HG03354 (cell line): ENCODE results near the gene RSPH10B.
A peak's percentile ranks its signal among the peaks of the same experiment; 100 is the strongest.
"Not testable (repeated sequence)": the region's sequence is repeated elsewhere in the genome, so short reads cannot be mapped to it uniquely, and the experiment has no call there.

Experiments
- ATAC-seq: cut with Tn5 transposase; IDR thresholded peaks from one replicate; pipeline ENCODE4 v1.9.1; 2021; ENCODE audit warnings: mild to moderate bottlenecking; ENCODE audit not compliant: unreplicated experiment, poor library complexity, severe bottlenecking

Gene RSPH10B

DNA sequence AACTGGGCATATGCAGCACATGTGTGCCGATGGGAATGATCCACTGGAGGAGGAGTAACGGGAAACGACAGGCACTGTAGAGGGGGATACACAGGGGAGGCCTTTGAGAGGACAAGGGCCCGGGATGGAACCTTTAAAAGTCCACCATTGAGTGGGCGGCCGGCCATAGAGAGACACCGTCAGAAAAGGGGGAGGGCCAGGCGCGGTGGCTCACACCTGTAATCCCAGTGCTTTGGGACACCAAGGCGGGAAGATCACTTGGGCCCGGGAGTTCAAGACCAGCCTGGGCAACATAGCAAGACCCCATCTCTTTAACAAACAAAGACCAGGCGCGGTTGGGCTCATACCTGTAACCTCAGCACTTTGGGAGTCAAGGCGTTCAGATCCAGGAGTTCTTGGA, 39.2 kb downstream of the RSPH10B start:
- not testable (repeated sequence) for ATAC-seq

DNA sequence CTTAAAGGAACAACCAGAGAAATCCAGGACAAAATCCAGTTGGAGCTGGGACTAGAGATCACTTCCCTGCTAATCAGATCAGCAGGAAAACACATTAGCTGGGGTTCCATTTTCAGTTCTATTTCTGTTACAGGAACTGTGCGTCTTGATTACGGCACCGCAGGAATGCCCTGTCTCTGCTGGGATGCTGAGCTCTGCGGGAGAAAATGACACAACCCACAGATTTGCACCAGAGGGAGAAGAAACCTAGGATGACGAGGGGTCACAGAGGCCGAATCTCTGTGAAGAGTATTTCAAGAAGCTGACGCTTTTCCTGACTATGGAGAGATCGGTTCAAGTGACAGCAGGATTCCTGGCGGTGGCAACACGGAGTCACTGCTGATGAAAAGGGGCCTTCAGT, 40.2 kb downstream of the RSPH10B start:
- not testable (repeated sequence) for ATAC-seq

DNA sequence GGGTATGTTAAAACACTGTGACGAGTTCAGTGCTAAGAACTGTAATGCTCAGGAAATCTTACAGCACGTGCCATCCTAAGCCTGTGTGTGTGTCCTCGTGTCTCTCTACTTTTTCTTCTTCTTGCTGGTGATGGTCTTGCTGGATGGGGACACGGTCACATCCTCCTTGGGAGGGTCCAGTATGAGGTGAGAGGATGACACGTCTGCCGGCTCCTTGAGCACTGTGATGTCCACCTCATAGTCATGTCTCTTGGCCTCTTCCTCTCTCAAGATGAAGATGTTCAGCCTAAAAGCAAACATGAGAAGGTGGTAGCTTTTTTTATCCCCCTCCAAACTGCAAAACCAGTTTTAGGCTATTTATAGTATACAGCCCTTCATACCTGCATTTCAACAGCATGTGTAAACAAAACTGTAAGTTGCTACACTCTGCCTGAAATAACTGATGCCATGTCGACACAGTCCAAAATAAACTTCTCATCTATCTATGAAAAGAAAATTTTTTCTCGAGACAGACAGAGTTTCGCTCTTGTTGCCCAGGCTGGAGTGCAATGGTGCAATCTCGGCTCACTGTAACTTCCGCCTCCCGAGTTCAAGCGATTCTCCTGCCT, 44.1 kb downstream of the RSPH10B start:
- ATAC-seq, result not testable (repeated sequence)

DNA sequence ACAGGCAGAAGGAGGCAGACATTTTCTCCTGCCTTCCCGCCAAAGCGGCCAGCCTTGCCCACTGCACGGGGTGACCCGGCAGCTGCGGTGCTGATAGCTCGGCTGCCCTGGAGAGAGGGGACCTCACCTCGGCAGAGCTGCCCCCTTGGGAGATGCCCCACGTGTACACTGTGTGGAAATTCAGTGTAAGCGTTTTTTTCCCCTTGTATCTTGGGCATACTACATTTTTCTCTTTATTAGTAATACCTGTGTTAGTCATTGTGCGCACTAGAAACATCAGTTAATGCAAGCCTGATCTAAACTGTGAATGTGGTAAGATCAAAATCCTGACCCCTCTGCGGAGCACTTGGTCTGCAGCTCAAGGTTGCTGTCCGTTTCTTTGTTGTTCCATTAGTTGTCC, 45.9 kb downstream of the RSPH10B start:
- ATAC-seq, result not testable (repeated sequence)

DNA sequence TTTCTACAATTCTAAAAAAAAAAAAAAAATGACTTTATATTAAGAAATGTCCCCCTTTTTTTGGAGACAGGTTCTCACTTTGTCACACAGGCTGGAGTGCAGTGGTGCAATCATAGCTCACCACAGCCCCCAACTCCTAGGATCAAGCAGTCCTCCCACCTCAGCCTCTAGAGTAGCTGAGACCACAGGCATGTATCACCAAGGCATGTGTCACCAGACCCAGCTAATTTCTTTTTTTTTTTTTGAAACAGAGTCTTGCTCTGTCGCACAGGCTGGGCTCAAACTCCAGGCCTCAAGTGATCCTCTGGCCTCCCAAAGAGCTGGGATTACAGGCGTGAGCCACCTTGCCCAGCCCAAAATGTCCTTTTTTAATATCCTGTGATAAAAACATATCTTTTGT, 46.3 kb downstream of the RSPH10B start:
- not testable (repeated sequence) for ATAC-seq

DNA sequence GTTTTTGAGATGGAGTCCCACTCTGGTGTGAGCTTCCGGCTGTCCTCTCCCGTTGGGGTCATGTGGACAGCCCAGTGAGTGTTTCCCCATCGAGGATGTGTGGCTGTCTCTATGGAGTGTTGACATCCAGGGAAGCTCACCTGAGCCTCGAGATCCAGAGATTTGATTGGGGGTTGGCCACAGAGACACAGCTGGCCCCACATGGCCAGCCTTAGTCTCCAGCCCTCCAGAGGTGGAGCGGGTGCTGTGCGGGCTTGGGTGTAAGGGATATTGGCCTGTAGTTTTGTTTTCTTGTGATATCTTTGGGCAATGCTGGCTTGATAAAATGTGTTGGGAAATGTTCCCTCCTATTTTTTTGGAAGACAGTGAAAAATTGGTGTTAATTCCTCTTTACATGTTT, 54.0 kb downstream of the RSPH10B start:
- not testable (repeated sequence) for ATAC-seq

DNA sequence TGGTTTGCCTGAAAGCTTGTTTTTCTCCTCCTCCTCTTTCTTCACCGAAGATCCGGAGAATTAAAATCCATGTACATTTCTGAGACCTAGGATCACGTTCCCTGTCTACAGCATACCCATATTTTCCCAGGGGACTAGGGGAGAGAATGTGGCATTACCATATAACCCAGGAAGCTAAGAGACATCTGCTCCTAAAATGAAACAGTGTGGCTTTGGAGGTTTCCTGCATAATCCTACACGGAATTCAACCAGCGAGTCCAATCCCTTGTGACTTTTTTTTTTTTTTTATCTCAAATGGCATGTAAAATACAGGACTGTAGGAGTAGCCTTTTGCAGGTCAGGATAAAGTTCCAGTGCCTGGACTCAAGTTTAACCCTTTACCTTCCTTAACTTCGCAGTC, 61.7 kb downstream of the RSPH10B start:
- ATAC-seq, result not testable (repeated sequence)

DNA sequence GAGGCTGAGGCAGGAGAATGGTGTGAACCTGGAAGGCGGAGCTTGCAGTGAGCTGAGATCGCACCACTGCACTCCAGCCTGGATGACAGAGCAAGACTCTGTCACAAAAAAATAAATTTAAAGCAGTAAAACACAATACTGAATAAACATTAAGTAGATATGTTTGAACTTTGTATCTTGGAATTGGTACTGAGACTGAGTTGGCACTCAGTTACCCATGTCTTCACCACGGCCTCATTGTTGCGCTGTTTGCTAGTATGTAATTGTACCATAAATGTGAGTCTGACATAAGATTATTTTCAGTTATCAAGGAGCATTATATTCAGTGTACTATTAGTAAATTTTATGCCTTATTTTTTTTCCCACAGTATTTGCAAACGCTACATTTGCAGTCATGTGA, 65.8 kb downstream of the RSPH10B start:
- not testable (repeated sequence) for ATAC-seq

DNA sequence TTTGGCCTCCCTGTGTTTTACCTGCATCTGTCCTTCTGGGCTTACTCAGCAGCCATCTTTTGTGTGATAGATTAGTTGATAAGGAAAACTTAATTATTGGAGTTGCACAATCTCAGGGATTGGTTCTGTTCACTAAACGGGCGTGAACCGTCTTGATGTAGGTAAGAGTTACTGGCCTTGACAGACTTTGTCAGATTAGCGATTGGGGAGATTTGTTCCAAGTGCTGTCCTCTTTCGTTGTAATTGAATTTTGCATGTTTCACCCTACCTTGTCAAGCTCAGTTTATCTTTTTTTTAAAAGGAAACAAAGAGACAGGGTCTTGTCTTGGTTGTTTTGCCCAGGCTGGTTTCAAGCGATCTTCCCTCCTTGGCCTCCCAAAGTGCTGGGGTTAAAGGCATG, 67.5 kb downstream of the RSPH10B start:
- not testable (repeated sequence) for ATAC-seq

DNA sequence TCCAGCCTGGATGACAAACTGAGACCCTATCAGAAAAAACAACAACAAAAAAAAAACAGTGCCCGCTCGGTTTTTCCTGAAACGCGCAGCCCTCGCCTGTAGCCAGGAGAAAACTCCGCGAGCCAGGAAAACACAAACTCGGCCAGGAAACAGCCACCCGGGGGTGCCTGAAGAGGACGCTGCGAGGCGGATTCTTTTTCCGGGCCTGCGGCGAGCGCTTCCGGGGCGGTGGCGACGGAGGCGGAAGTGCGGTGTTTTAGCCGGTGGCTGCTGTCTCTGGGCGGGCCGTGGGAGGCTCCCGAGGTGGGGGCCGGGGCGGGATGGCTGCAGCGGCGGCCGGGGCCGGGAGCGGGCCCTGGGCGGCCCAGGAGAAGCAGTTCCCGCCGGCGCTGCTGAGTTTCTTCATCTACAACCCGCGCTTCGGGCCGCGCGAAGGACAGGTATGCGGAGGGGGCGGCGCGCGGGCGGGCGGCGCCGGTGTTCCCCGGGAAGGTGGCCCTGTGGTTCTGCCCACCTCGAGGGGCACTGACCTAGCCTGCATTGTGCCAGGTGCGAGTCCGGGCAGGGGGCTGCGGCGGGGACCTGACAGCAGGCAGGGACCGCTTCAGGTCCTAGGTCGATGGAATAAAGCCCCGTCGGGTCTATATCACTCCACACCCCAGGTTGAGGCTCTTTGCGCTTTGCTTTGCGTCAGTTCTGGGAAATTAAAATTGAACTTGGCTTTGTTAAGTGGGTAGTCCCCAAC, 71.8 kb downstream of the RSPH10B start, which contains the start of gene CCZ1:
Gene CCZ1 (plus strand): TSS at position 254 of the 745 bp plus-strand sequence. CDS start 67 bp downstream, at position 321.
- peak; percentile 96 for ATAC-seq

DNA sequence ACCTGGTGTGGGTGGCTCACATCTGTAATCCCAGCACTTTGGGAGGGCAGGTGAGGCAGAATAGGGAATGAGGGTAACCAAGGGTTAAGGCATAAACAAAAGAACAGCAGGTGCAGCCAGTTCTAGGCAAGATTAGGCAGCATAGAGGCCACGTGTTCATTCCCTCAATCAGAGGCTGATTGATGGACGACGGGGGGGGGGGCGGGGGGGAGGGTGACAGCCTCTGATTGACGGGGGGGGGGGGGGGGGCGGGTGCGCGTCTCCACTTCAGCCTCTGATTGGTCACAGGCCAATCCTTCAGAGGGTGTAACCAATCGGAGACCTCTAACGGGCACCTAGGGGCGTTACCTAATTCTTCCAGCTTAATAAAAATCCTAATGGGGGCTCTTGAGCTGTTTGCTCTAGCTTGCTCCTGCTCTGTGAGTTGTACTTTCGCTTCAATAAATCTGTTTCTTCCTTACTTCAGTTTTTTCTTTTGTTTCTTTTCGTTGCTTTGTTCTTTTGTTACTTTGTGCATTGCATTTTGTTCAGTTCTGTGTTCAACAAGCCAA, 73.0 kb downstream of the RSPH10B start:
- ATAC-seq, result not testable (repeated sequence)

DNA sequence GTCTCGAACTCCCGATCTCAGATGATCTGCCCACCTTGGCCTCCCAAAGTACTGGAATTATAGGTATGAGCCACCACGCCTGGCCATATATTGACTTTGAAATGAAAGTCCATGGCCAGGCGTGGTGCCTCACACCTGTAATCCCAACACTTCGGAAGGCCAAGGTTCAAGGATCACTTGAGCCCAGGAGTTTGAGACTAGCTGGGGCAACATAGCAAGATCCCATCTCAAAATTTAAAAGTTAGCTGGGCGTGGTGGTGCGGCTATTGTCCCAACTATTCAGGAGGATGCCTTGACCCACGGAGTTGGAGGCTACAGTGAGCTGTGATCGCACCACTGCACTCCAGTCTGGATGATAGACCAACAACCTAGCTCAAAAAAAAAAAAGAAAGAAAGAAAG, 78.0 kb downstream of the RSPH10B start:
- ATAC-seq, result no peak

DNA sequence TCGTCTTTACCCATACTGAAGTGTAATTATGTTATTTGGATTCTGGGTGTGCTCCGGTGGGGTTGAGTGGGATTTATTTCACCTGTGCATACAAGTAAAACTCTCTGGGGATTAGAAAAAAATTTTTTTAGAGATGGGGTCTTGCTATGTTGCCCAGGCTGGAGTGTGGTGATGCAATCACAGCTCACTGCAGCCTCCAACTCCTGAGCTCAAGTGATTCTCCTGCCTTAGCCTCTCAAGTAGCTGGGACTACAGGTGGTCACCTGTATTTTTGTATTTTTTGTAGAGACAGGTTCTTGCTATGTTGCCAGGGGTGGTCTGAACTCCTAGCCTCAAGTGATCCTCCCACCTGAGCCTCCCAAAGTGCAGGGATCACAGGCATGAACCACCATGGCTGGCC, 80.2 kb downstream of the RSPH10B start:
- ATAC-seq, result not testable (repeated sequence)

DNA sequence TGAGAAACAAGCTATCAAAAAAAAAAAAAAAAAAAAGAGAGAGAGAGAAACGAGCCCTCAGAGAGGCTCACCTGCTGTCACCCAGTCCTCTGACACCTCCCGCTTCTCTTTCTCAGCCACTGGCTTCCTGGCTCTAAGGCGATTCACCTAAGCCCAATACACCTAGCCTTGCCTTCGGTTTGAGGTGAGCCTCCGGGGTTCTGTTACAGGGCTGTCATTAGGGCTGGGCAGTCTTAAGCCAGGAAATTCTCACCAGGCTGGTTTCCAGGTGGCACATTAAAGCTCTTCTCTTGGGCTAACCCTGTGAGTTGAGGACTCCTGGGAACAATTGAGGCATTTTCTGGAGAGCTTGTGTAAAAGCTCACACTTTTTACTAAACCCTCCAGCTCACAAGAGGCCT, 82.5 kb downstream of the RSPH10B start:
- ATAC-seq, result not testable (repeated sequence)

DNA sequence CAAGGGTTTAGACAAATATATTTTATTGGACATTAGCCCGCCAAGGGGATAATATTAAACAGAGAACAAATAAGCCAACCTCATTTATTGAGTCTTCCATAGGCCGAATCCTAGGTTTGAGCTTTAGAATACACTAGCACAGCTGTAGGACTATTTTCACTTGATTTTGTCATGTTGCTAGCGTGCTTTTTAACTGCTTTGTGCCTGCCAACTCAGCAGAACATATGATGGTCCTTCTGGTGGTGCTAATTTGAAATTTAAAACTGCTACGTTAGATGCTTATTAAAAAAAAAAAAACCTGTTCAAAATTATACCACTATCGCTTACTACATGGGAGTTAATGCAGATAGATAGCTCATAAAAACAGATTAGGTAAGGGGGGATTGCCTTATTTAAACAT, 86.1 kb downstream of the RSPH10B start:
- not testable (repeated sequence) for ATAC-seq

DNA sequence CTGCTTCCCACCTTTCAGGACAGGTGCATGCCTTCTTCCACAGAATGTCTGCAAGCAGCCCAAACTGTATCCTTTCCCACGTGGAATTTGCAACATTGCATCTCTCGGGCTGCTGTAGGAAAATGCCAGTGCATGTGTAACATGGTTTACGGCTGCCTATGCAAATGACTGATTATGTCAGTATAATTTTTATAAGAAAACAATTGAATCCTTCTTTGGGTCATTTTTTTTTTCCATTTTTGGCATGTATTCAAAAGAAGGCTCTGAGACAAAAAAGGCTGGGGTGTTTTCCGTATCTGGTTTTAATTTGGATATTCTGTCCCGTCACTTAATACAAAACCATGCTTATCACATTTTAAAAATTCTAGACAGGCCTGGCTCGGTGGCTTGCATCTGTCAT, 90.4 kb downstream of the RSPH10B start:
- ATAC-seq, result not testable (repeated sequence)

DNA sequence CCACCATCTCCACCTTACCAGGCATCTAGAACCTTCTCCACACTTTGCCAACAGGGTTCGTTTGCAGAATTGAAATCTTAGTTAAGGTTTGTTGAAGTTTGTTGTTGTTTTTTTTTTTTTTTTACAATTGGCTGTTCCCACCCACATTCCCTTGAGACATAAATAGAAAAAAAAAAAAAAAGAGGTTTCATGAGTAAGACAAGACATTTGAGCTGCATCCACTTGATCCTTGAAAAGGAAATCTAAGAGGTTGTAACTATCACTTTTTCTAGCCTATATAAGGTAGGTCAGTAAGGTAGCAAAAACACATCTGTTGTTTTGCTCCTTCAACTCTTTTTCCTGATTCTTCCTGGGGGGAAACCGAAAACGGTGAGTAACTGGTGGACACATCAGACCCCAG, 90.9 kb downstream of the RSPH10B start:
- ATAC-seq, result not testable (repeated sequence)
